Gastrocnemius medialis (tissue), 4 donors: Measurements from ENCODE around the gene PDE7B. TPM values are rescaled to one million over a fixed set of nuclear protein-coding genes. Genes with fewer than 3 reads are reported as not detected.
A peak's percentile ranks its signal among the peaks of the same experiment; 100 is the strongest.

Source experiments
- ATAC-seq, 2 donors: fragments of 150-250 bp; one replicate each; pipeline ENCODE4 v1.9.1; 2016
- DNase-seq, 2 donors: peaks; one replicate each; pipeline ENCODE4 v3.0.0-alpha.2; 2019
- H3K27ac ChIP-seq, 4 donors: fragments of 200-600 bp; sonication (generic); 1 replicate in 1 of 4; 2 replicates in 3 of 4; pipeline ENCODE4 v1.5.1; 2016 to 2018; ENCODE audit warnings: mild to moderate bottlenecking in 2 of 4, moderate library complexity in 1 of 4
- H3K27me3 ChIP-seq, 3 donors: fragments of 200-600 bp; sonication (generic) in 2 of 3; 1 replicate in 1 of 3; 2 replicates in 2 of 3; pipeline versions ENCODE4 v1.5.1 to v1.6.0; 2016 to 2019; ENCODE audit warnings: mild to moderate bottlenecking in 1 of 3, moderate library complexity in 1 of 3
- H3K36me3 ChIP-seq, 2 donors: fragments of 200-600 bp; sonication (generic) in 1 of 2; one replicate each; pipeline ENCODE4 v1.5.1; 2017 to 2018
- H3K4me1 ChIP-seq, 2 donors: fragments of 200-600 bp; sonication (generic) in 1 of 2; one replicate each; pipeline ENCODE4 v1.5.1; 2016 to 2017; ENCODE audit warnings: mild to moderate bottlenecking in 2 of 2
- H3K4me3 ChIP-seq, 4 donors: fragments of 200-600 bp; sonication (generic) in 3 of 4; 1 replicate in 1 of 4; 2 replicates in 3 of 4; pipeline ENCODE4 v1.5.1; 2016 to 2019; ENCODE audit warnings: mild to moderate bottlenecking in 2 of 4
- H3K9me3 ChIP-seq, 3 donors: fragments of 200-600 bp; sonication (generic) in 2 of 3; 1 replicate in 1 of 3; 2 replicates in 2 of 3; pipeline ENCODE4 v1.5.1; 2016 to 2019
- CTCF ChIP-seq, 5 experiments: fragments of 450-650 bp in 3 of 5; fragments of 200-600 bp in 2 of 5; sonication (generic) in 2 of 5; IDR thresholded peaks in 4 of 5; conservative IDR thresholded peaks in 1 of 5; 1 replicate in 4 of 5; 2 replicates in 1 of 5; pipeline ENCODE4 v1.5.1; 2016 to 2019; ENCODE audit warnings: antibody characterized with exemption in 5 of 5, mild to moderate bottlenecking in 3 of 5, moderate library complexity in 3 of 5
- POLR2A ChIP-seq, 2 donors: fragments of 450-650 bp; IDR thresholded peaks; one replicate each; pipeline ENCODE4 v1.6.1; 2017; ENCODE audit warnings: antibody characterized with exemption in 2 of 2, mild to moderate bottlenecking in 2 of 2, moderate library complexity in 2 of 2
- in situ Hi-C, 4 donors: fragments of 200-750 bp; cut with MboI; loops; one replicate each; pipeline versions ENCODE4 v1.15.0 to v1.8.0; 2017; ENCODE audit warnings: low sequenced_read_pairs in 4 of 4
- intact Hi-C: fragments of 100-400 bp; cut with DNase I; formaldehyde crosslinking; loops from one replicate; pipeline ENCODE4 v1.15.1; 2023; ENCODE audit warnings: low total_unique reads
- total RNA-seq, 4 donors: library from RNA; depleted of rRNA; stranded (reverse); fragments of >200 nt; gene quantifications; one replicate each; pipeline versions ENCODE4 v1.1.0 to v1.2.3, GENCODE V29; 2016

The PDE7B gene
- total RNA-seq, 4 donors from 2014 or later: 2.2 to 3.6 (median 2.7) TPM

DNA sequence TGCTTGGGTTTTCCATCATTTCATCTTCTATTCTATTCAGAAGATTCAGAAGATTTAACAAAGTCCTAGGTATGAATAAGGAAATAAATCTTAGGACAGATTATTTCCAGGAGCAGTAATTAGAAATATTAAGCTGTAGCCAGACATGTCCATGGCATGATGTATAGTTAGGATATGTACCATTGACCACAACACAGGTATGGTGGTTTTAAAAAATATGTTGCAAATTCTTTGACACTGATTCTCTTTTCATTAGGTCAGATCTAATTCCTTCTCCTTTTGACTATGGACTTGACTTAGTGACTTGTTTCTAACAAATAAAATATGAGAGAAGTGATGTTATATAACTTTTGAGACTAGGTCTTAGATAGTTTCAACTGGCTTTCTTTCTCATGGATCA lies 23.5 kb upstream of the PDE7B start:
- intact Hi-C loops: no loop called here
- H3K4me3 ChIP-seq: no peak overlapping the region
- H3K36me3 ChIP-seq: no peaks in the 10 kb centered on the region
- no peaks in the 10 kb centered on the region for H3K9me3 ChIP-seq
- TF ChIP-seq POLR2A (IDR thresholded peaks at IDR 0.05) (no peak), CTCF (IDR thresholded peaks at IDR 0.05 in 4 of 5, conservative IDR thresholded peaks at IDR 0.05 in 1 of 5) (no peak)
- in situ Hi-C loops: no loop called here
- no peaks in the 10 kb centered on the region for H3K4me1 ChIP-seq
- no peak for DNase-seq
- H3K27ac ChIP-seq: no peak overlapping the region
- ATAC-seq: no peak
- no peaks in the 10 kb centered on the region for H3K27me3 ChIP-seq

- Histone ChIP-seq H3K36me3 (no peaks in the 10 kb centered on the region), H3K4me1 (no peaks in the 10 kb centered on the region), H3K9me3 (no peaks in the 10 kb centered on the region), H3K27me3 (no peaks in the 10 kb centered on the region), H3K4me3 (no peak overlapping the region), H3K27ac (no peak overlapping the region)
- intact Hi-C loops (no loop called here), in situ Hi-C loops (no loop called here)
- no peak for DNase-seq
- ATAC-seq: no peak
- TF ChIP-seq CTCF (IDR thresholded peaks at IDR 0.05 in 4 of 5, conservative IDR thresholded peaks at IDR 0.05 in 1 of 5): no peak
- no peak for TF ChIP-seq POLR2A (IDR thresholded peaks at IDR 0.05)
These were observed 21.0 kb upstream of the PDE7B start for GRCh38 chr6:135830452-135830881.

DNA sequence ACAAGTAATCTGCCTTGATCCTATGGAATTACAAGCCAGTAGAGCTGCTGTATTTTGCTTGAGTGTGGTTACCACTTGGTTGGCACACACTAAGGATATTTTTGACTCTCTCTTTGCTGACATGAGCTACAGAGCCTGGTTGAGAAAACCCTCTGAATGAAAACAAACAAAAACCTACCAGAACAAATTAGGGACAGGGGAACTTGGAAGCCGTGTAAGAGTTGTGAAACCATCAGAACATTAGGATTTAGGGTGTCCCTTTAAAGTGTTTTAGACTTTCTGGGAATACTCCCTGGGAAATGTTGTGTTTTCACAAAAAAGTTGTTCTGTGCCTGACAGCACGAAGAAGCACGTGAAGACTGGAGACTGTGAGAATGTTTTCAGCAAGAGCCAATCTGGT lies 20.5 kb upstream of the PDE7B start:
- Histone ChIP-seq H3K4me3 (no peak overlapping the region), H3K27ac (no peak overlapping the region), H3K36me3 (no peaks in the 10 kb centered on the region), H3K9me3 (no peaks in the 10 kb centered on the region), H3K4me1 (no peaks in the 10 kb centered on the region), H3K27me3 (no peaks in the 10 kb centered on the region)
- in situ Hi-C loops (no loop called here), intact Hi-C loops (no loop called here)
- DNase-seq: no peak
- no peak for TF ChIP-seq POLR2A (IDR thresholded peaks at IDR 0.05)
- no peak for TF ChIP-seq CTCF (IDR thresholded peaks at IDR 0.05 in 4 of 5, conservative IDR thresholded peaks at IDR 0.05 in 1 of 5)
- ATAC-seq: peak in 1 of 2 donors; percentile 28

GRCh38 chr6:135832166-135832565 lies 19.3 kb upstream of the PDE7B start:
- no peak overlapping the region for H3K4me3 ChIP-seq
- DNase-seq (no peak), ATAC-seq (no peak)
- H3K36me3 ChIP-seq: no peaks in the 10 kb centered on the region
- TF ChIP-seq CTCF (IDR thresholded peaks at IDR 0.05 in 4 of 5, conservative IDR thresholded peaks at IDR 0.05 in 1 of 5) (no peak), POLR2A (IDR thresholded peaks at IDR 0.05) (no peak)
- H3K9me3 ChIP-seq: no peaks in the 10 kb centered on the region
- intact Hi-C loops: no loop called here
- H3K4me1 ChIP-seq: no peaks in the 10 kb centered on the region
- H3K27me3 ChIP-seq: no peaks in the 10 kb centered on the region
- in situ Hi-C loops: no loop called here
- H3K27ac ChIP-seq: no peak overlapping the region

- H3K27me3 ChIP-seq: no peaks in the 10 kb centered on the region
- ATAC-seq (no peak), DNase-seq (no peak)
- H3K36me3 ChIP-seq: no peaks in the 10 kb centered on the region
- H3K4me1 ChIP-seq: no peaks in the 10 kb centered on the region
- no peak overlapping the region for H3K4me3 ChIP-seq
- no peak overlapping the region for H3K27ac ChIP-seq
- intact Hi-C loops (no loop called here), in situ Hi-C loops (no loop called here)
- TF ChIP-seq POLR2A (IDR thresholded peaks at IDR 0.05) (no peak), CTCF (IDR thresholded peaks at IDR 0.05 in 4 of 5, conservative IDR thresholded peaks at IDR 0.05 in 1 of 5) (no peak)
- H3K9me3 ChIP-seq: no peaks in the 10 kb centered on the region
These were observed 17.7 kb upstream of the PDE7B start for GRCh38 chr6:135833771-135834170.
